HepG2 (cell line): ENCODE data around the gene CUL4B. TPM values are rescaled to one million over a fixed set of nuclear protein-coding genes. Genes with fewer than 3 reads are reported as not detected.

Experiments used
- AGO1 ChIP-seq: fragments of 200-400 bp; formaldehyde crosslinking; IDR thresholded peaks from 2 replicates; pipeline ENCODE4 v1.6.1; 2017; ENCODE audit warnings: mild to moderate bottlenecking, low read depth, low read length, moderate library complexity; ENCODE audit not compliant: poor library complexity, severe bottlenecking
- CEBPZ ChIP-seq: IDR thresholded peaks from 2 replicates; pipeline ENCODE4 v1.6.1; 2012; ENCODE audit warnings: low read length, improper control_type of control experiment
- DNMT3B ChIP-seq: conservative IDR thresholded peaks from 2 replicates; pipeline ENCODE4 v1.6.1; 2016; ENCODE audit warnings: missing biosample characterization, control low read depth
- KLF16 ChIP-seq, 2 experiments: sonication (generic) in 1 of 2; formaldehyde crosslinking in 1 of 2; IDR thresholded peaks; 2 replicates each; pipeline versions ENCODE4 v1.6.1 to v1.8.0; 2016 to 2023; ENCODE audit warnings: missing genetic modification reagents in 2 of 2, missing compliant biosample characterization in 1 of 2
- KLF9 ChIP-seq: IDR thresholded peaks from 2 replicates; pipeline ENCODE4 v1.6.1; 2016; ENCODE audit warnings: low read depth
- MLLT10 ChIP-seq: sonication (generic); formaldehyde crosslinking; IDR thresholded peaks from 2 replicates; pipeline ENCODE4 v1.4.0; 2020; ENCODE audit warnings: missing genetic modification reagents
- MLX ChIP-seq: IDR thresholded peaks from 2 replicates; pipeline ENCODE4 v1.6.1; 2016
- NR1H2 ChIP-seq: sonication (generic); formaldehyde crosslinking; IDR thresholded peaks from 2 replicates; pipeline ENCODE4 v1.8.1; 2022; ENCODE audit warnings: low read depth, missing genetic modification reagents, borderline replicate concordance
- NR2F2 ChIP-seq: IDR thresholded peaks from 2 replicates; pipeline ENCODE4 v1.6.1; 2012; ENCODE audit warnings: low read depth, inconsistent platforms, borderline replicate concordance
- SCMH1 ChIP-seq: sonication (generic); formaldehyde crosslinking; IDR thresholded peaks from 2 replicates; pipeline ENCODE4 v1.9.0; 2021; ENCODE audit warnings: missing genetic modification reagents, mild to moderate bottlenecking, borderline replicate concordance
- SMC3 ChIP-seq: IDR thresholded peaks from 2 replicates; pipeline ENCODE4 v1.6.1; 2011; ENCODE audit warnings: low read length, improper control_type of control experiment
- SRY ChIP-seq: sonication (generic); formaldehyde crosslinking; IDR thresholded peaks from 2 replicates; pipeline ENCODE4 v1.8.0; 2022; ENCODE audit warnings: mild to moderate bottlenecking, missing genetic modification reagents
- STAT5B ChIP-seq: sonication (generic); formaldehyde crosslinking; IDR thresholded peaks from 2 replicates; pipeline ENCODE4 v1.4.0; 2020; ENCODE audit warnings: missing genetic modification reagents
- TGIF2 ChIP-seq: IDR thresholded peaks from 2 replicates; pipeline ENCODE4 v1.6.1; 2016; ENCODE audit warnings: control low read depth, missing compliant biosample characterization
- THAP11 ChIP-seq: IDR thresholded peaks from 2 replicates; pipeline ENCODE4 v1.6.1; 2016; ENCODE audit warnings: missing biosample characterization, missing genetic modification reagents
- U2AF2 ChIP-seq: fragments of 200-400 bp; formaldehyde crosslinking; IDR thresholded peaks from 2 replicates; pipeline ENCODE4 v1.6.1; 2017; ENCODE audit warnings: low read depth, mild to moderate bottlenecking, low read length
- ZNF343 ChIP-seq: sonication (generic); formaldehyde crosslinking; IDR thresholded peaks from 2 replicates; pipeline ENCODE4 v1.4.0; 2020; ENCODE audit warnings: mild to moderate bottlenecking, missing genetic modification reagents
- ZNF446 ChIP-seq: sonication (generic); formaldehyde crosslinking; IDR thresholded peaks from 2 replicates; pipeline ENCODE4 v1.5.0; 2020; ENCODE audit warnings: mild to moderate bottlenecking, missing genetic modification reagents
- ZNF496 ChIP-seq: sonication (generic); formaldehyde crosslinking; IDR thresholded peaks from 2 replicates; pipeline ENCODE4 v1.8.1; 2023; ENCODE audit warnings: mild to moderate bottlenecking, moderate library complexity, missing genetic modification reagents; ENCODE audit not compliant: insufficient replicate concordance
- ZNF615 ChIP-seq: sonication (generic); formaldehyde crosslinking; IDR thresholded peaks from 2 replicates; pipeline ENCODE4 v1.5.0; 2020; ENCODE audit warnings: mild to moderate bottlenecking, missing genetic modification reagents, borderline replicate concordance
- ZNF691 ChIP-seq: sonication (generic); formaldehyde crosslinking; IDR thresholded peaks from 2 replicates; pipeline ENCODE4 v1.4.0; 2020; ENCODE audit warnings: missing genetic modification reagents, low read depth, mild to moderate bottlenecking, borderline replicate concordance
- ZNF816 ChIP-seq: sonication (generic); formaldehyde crosslinking; IDR thresholded peaks from 2 replicates; pipeline ENCODE4 v1.8.0; 2022; ENCODE audit warnings: missing genetic modification reagents, mild to moderate bottlenecking, borderline replicate concordance
- ZNF883 ChIP-seq: sonication (generic); formaldehyde crosslinking; IDR thresholded peaks from 2 replicates; pipeline ENCODE4 v1.5.1; 2020; ENCODE audit warnings: mild to moderate bottlenecking, missing genetic modification reagents; ENCODE audit errors: not compliant biosample characterization
- polyA plus RNA-seq, 8 experiments: library from polyadenylated mRNA; depleted of rRNA in 3 of 8; stranded (reverse) in 7 of 8; unstranded in 1 of 8; fragments of >200 nt; fragmentation: Illumina TruSeq in 4 of 8; extraction: Trizol in 4 of 8; gene quantifications; 2 replicates each; pipeline versions ENCODE4 v1.2.1 to v1.2.3, GENCODE V29; 2011 to 2016; ENCODE audit warnings: low read depth in 4 of 8, missing spikeins in 1 of 8, mixed read lengths in 1 of 8; ENCODE audit not compliant: insufficient read depth in 1 of 8
- total RNA-seq, 5 experiments: library from RNA; depleted of rRNA; stranded (reverse); fragments of >200 nt; fragmentation: Illumina TruSeq; extraction: Trizol; gene quantifications; 2 replicates each; pipeline ENCODE4 v1.2.3, GENCODE V29; 2016; ENCODE audit warnings: low read depth in 1 of 5
- TF ChIP-seq, protein P1 (sequence below): sonication (generic); formaldehyde crosslinking; IDR thresholded peaks from 2 replicates; pipeline ENCODE4 v1.8.0; 2022; ENCODE audit warnings: missing genetic modification reagents, mild to moderate bottlenecking, borderline replicate concordance

CUL4B gene
- total and polyA plus RNA-seq, 2 of the 13 experiments (the other 11 are each of a cell fraction or from before 2014, with no cell fraction given): 21.6 to 28.5 TPM

- TF ChIP-seq SMC3 (peak; percentile 27; the same call in 1 of the 2 replicates), ZNF883 (no peak), SRY (CRISPR knock-in tag) (no peak), STAT5B (no peak), SCMH1 (CRISPR knock-in tag) (no peak), MLLT10 (CRISPR knock-in tag) (no peak), DNMT3B (CRISPR knock-in tag) (no peak), KLF16 (CRISPR knock-in tag; IDR thresholded peaks at IDR 0.05) (0 out of 4 replicates have a peak, but pooled peaks of 1 of the 2 experiments have one; percentile 17), U2AF2 (no peak), ZNF343 (CRISPR knock-in tag) (no peak), ZNF446 (no peak), ZNF496 (CRISPR knock-in tag) (no peak), CEBPZ (no peak), NR1H2 (no peak), NR2F2 (no peak), ZNF691 (CRISPR knock-in tag) (no peak), AGO1 (no peak), ZNF816 (CRISPR knock-in tag) (no peak), KLF9 (CRISPR knock-in tag) (no peak), TGIF2 (CRISPR knock-in tag) (no peak), ZNF615 (CRISPR knock-in tag) (no peak), THAP11 (no peak), MLX (CRISPR knock-in tag) (no peak)
- TF ChIP-seq, protein P1, sequence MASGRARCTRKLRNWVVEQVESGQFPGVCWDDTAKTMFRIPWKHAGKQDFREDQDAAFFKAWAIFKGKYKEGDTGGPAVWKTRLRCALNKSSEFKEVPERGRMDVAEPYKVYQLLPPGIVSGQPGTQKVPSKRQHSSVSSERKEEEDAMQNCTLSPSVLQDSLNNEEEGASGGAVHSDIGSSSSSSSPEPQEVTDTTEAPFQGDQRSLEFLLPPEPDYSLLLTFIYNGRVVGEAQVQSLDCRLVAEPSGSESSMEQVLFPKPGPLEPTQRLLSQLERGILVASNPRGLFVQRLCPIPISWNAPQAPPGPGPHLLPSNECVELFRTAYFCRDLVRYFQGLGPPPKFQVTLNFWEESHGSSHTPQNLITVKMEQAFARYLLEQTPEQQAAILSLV (CRISPR knock-in tag): 0 out of 2 replicates have a peak, but pooled peaks have one; percentile 23
Observed at GRCh38 chrX:120485638-120486520, 74.9 kb downstream of the CUL4B start (continued).
